SK-N-SH (cell line): ENCODE data around the gene ACER3. TPM values are rescaled to one million over a fixed set of nuclear protein-coding genes. Genes with fewer than 3 reads are reported as not detected.

Experiments used
- CTCF ChIA-PET: fragments of 300-600, 350-600 bp; formaldehyde crosslinking; extraction: SDS; loops from one replicate; lab custom pipeline; 2021; lab: Yijun Ruan, JAX
- POLR2A ChIA-PET: fragments of 350-600 bp; sonication (Branson Sonifier 250); formaldehyde crosslinking; extraction: SDS; loops from one replicate; lab custom pipeline; 2020; ENCODE audit warnings: antibody characterized with exemption, inconsistent platforms; lab: Yijun Ruan, JAX
- DNase-seq: peaks from one replicate; pipeline ENCODE4 v3.0.0; 2012
- H2AFZ ChIP-seq: fragments of 200-600 bp; sonication (generic); 2 replicates; pipeline ENCODE4 v1.8.1; 2016; ENCODE audit warnings: antibody characterized with exemption, mild to moderate bottlenecking, low read depth
- H3F3A ChIP-seq: fragments of 200-600 bp; sonication (generic); replicated peaks from 2 replicates; pipeline ENCODE3; 2016; ENCODE audit warnings: antibody characterized with exemption, mild to moderate bottlenecking; ENCODE audit not compliant: insufficient read depth
- H3K27ac ChIP-seq, 2 experiments: fragments of 200-500 bp in 1 of 2; fragments of 200-600 bp in 1 of 2; sonication (Bioruptor generic) in 1 of 2; sonication (generic), shearing (Covaris generic) in 1 of 2; 2 replicates each; pipeline versions ENCODE4 v1.5.1 to v1.6.1; 2014 to 2016; ENCODE audit warnings: low read depth in 2 of 2, inconsistent platforms in 1 of 2, low read length in 1 of 2, mild to moderate bottlenecking in 1 of 2, mixed read lengths in 1 of 2
- H3K27me3 ChIP-seq: fragments of 200-600 bp; sonication (generic), shearing (Covaris generic); 2 replicates; pipeline ENCODE4 v1.6.1; 2016; ENCODE audit warnings: mixed run types; ENCODE audit not compliant: insufficient read depth
- H3K36me3 ChIP-seq, 2 experiments: fragments of 200-500 bp in 1 of 2; fragments of 200-600 bp in 1 of 2; sonication (Bioruptor generic) in 1 of 2; sonication (generic) in 1 of 2; replicated peaks in 1 of 2; 2 replicates each; pipeline versions ENCODE3 to v1.5.1; 2014 to 2016; ENCODE audit warnings: low read length in 1 of 2, mild to moderate bottlenecking in 1 of 2; ENCODE audit not compliant: insufficient read depth in 2 of 2, control insufficient read depth in 1 of 2
- H3K4me1 ChIP-seq, 2 experiments: fragments of 200-500 bp in 1 of 2; fragments of 200-600 bp in 1 of 2; sonication (Bioruptor generic) in 1 of 2; sonication (generic), shearing (Covaris generic) in 1 of 2; 2 replicates each; pipeline versions ENCODE4 v1.5.1 to v1.6.1; 2014 to 2016; ENCODE audit warnings: low read depth in 1 of 2, low read length in 1 of 2, mixed run types in 1 of 2; ENCODE audit not compliant: insufficient read depth in 2 of 2, control insufficient read depth in 1 of 2
- H3K4me2 ChIP-seq: fragments of 200-600 bp; sonication (generic), shearing (Covaris generic); 2 replicates; pipeline ENCODE4 v1.6.1; 2017; ENCODE audit warnings: mixed run types
- H3K4me3 ChIP-seq, 2 experiments: fragments of 200-500 bp in 1 of 2; fragments of 200-600 bp in 1 of 2; sonication (Bioruptor generic) in 1 of 2; sonication (generic), shearing (Covaris generic) in 1 of 2; 2 replicates each; pipeline versions ENCODE4 v1.5.1 to v1.8.1; 2014 to 2016; ENCODE audit warnings: low read depth in 2 of 2, inconsistent platforms in 1 of 2, low read length in 1 of 2, mild to moderate bottlenecking in 1 of 2, mixed read lengths in 1 of 2, moderate library complexity in 1 of 2
- H3K79me2 ChIP-seq: fragments of 200-600 bp; sonication (generic); 2 replicates; pipeline ENCODE4 v1.8.1; 2017; ENCODE audit warnings: mild to moderate bottlenecking; ENCODE audit not compliant: insufficient read depth
- H3K9ac ChIP-seq: fragments of 200-600 bp; sonication (generic); 2 replicates; pipeline ENCODE4 v1.6.1; 2017; ENCODE audit warnings: mixed run types
- H3K9me2 ChIP-seq: fragments of 200-600 bp; sonication (generic); 2 replicates; pipeline ENCODE4 v1.6.1; 2017; ENCODE audit warnings: mixed run types
- H3K9me3 ChIP-seq: fragments of 200-600 bp; sonication (generic); 2 replicates; pipeline ENCODE4 v1.6.1; 2017; ENCODE audit warnings: mixed run types, mild to moderate bottlenecking, moderate library complexity
- H4K20me1 ChIP-seq: fragments of 200-600 bp; sonication (generic); 2 replicates; pipeline ENCODE4 v1.6.1; 2017; ENCODE audit warnings: mild to moderate bottlenecking, mixed run types; ENCODE audit not compliant: insufficient read depth
- CHD2 ChIP-seq: fragments of 150-350 bp; IDR thresholded peaks from 2 replicates; pipeline ENCODE4 v1.6.1; 2018; ENCODE audit warnings: low read length; ENCODE audit not compliant: partially characterized antibody
- EP300 ChIP-seq, 2 experiments: IDR thresholded peaks; 2 replicates each; pipeline versions ENCODE4 v1.4.0 to v1.6.1; 2012; ENCODE audit warnings: borderline replicate concordance in 1 of 2, low read depth in 1 of 2, low read length in 1 of 2
- FOSL2 ChIP-seq: IDR thresholded peaks from 2 replicates; pipeline ENCODE4 v1.4.0; 2012; ENCODE audit warnings: low read depth, mild to moderate bottlenecking, moderate library complexity, borderline replicate concordance
- GATA2 ChIP-seq: sonication (generic); formaldehyde crosslinking; IDR thresholded peaks from 2 replicates; pipeline ENCODE4 v1.5.0; 2020; ENCODE audit warnings: mild to moderate bottlenecking, missing genetic modification reagents
- NRF1 ChIP-seq: IDR thresholded peaks from 2 replicates; pipeline ENCODE4 v1.6.1; 2012; ENCODE audit warnings: low read depth, mild to moderate bottlenecking, low read length
- RXRA ChIP-seq: IDR thresholded peaks from 2 replicates; pipeline ENCODE4 v1.4.0; 2012; ENCODE audit warnings: low read depth, mild to moderate bottlenecking, borderline replicate concordance
- SMC3 ChIP-seq: IDR thresholded peaks from 2 replicates; pipeline ENCODE4 v1.6.1; 2012; ENCODE audit warnings: low read depth, low read length, improper control_type of control experiment
- USF1 ChIP-seq: IDR thresholded peaks from 2 replicates; pipeline ENCODE4 v1.4.0; 2012; ENCODE audit warnings: low read depth, borderline replicate concordance
- WGBS: methylation state at CpG from one replicate; pipeline ENCODE4 v1.1.6; 2017; ENCODE audit warnings: low lambda C conversion rate; 5-methylcytosine and 5-hydroxymethylcytosine counted together
- polyA plus RNA-seq, 3 experiments: library from polyadenylated mRNA; depleted of rRNA; stranded (reverse); fragments of >200 nt; gene quantifications; 2 replicates each; pipeline ENCODE4 v1.2.3, GENCODE V29; 2012

The ACER3 gene
- polyA plus RNA-seq, 1 of the 3 experiments (the other 2 are of a cell fraction), result 5.4 TPM

GRCh38 chr11:77069969-77070582 is 209.4 kb downstream of the ACER3 start:
- Histone ChIP-seq H3K4me3 (no peak overlapping the region), H3K4me2 (peak overlapping the region; percentile 95), H3K9ac (no peak overlapping the region), H3K4me1 (peaks cover 38 to 75% of the 10 kb centered on the region in 2 experiments; a peak in 3 of 4 replicates), H4K20me1 (peaks cover 4% of the 10 kb centered on the region; the same call in 1 of the 2 replicates), H3K27ac (no peak overlapping the region), H3K79me2 (peaks cover 62% of the 10 kb centered on the region), H3K36me3 (peaks cover 0 to 5% of the 10 kb centered on the region in 2 experiments), H3F3A (peaks cover 41% of the 10 kb centered on the region), H2AFZ (no peak overlapping the region), H3K9me2 (no peaks in the 10 kb centered on the region), H3K27me3 (no peaks in the 10 kb centered on the region), H3K9me3 (no peaks in the 10 kb centered on the region)
- TF ChIP-seq GATA2, result no peak
- TF ChIP-seq RXRA, result no peak
- TF ChIP-seq USF1, result no peak
- no peak for TF ChIP-seq SMC3
- TF ChIP-seq NRF1, result no peak
- DNase-seq, result no peak
- WGBS, result 87% methylated on average over 7 of the region's 8 CpGs
- ChIA-PET CTCF (interaction anchor here (0.8 to 2.3 kb wide), 5 partner anchors 19 to 150 kb away, joined by 3 to 12 read pairs (median 7); no protein-coding TSS in a partner anchor), POLR2A (no interaction called here)

- Histone ChIP-seq H3K4me1 (peaks cover 40 to 76% of the 10 kb centered on the region in 2 experiments; a peak in 3 of 4 replicates), H3K9ac (no peak overlapping the region), H4K20me1 (peaks cover 4% of the 10 kb centered on the region; the same call in 1 of the 2 replicates), H3K9me3 (no peaks in the 10 kb centered on the region), H3K4me2 (peak overlapping the region; percentile 95; the same call in 1 of the 2 replicates), H3K9me2 (no peaks in the 10 kb centered on the region), H3K79me2 (peaks cover 72% of the 10 kb centered on the region), H3K27ac (peak overlapping the region; percentile 94 to 97; a peak in 2 of 4 replicates), H3F3A (peaks cover 42% of the 10 kb centered on the region), H2AFZ (no peak overlapping the region), H3K4me3 (no peak overlapping the region), H3K36me3 (peaks cover 0 to 5% of the 10 kb centered on the region in 2 experiments), H3K27me3 (no peaks in the 10 kb centered on the region)
- WGBS, result 81% methylated on average over 6 of the region's 7 CpGs
- POLR2A ChIA-PET, result no interaction called here
- TF ChIP-seq CHD2, result no peak
- no peak for TF ChIP-seq EP300 (IDR thresholded peaks at IDR 0.05; ENCODE audit: borderline replicate concordance in 1 of 2, low read depth in 1 of 2, low read length in 1 of 2)
- no peak for TF ChIP-seq GATA2
- no peak for TF ChIP-seq FOSL2
- no peak for DNase-seq
- CTCF ChIA-PET, result interaction anchor here (1.6 to 2.3 kb wide), 3 partner anchors 20 to 25 kb away, joined by 7 to 12 read pairs (median 12); no protein-coding TSS in a partner anchor
Measured at GRCh38 chr11:77071077-77071476, 210.4 kb downstream of the ACER3 start.
